OCI-LY7 (cell line): Measurements from ENCODE around the gene TP73.

Experiments used
- CTCF ChIP-seq: fragments of 200-600 bp; sonication (generic); conservative IDR thresholded peaks from 2 replicates; pipeline ENCODE4 v1.5.1; 2014; ENCODE audit warnings: mild to moderate bottlenecking, antibody characterized with exemption, low read length, moderate library complexity, mixed read lengths
- EZH2phosphoT487 ChIP-seq: fragments of 200-600 bp; sonication (generic); IDR thresholded peaks from 2 replicates; pipeline ENCODE4 v1.6.1; 2018; ENCODE audit warnings: low read depth, borderline replicate concordance, mild to moderate bottlenecking, mixed run types, antibody characterized with exemption, low read length, moderate library complexity, mixed read lengths

GRCh38 chr1:3773572-3774275 lies 121.4 kb downstream of the TP73 start:
- TF ChIP-seq CTCF (no peak), EZH2phosphoT487 (no peak)
